ENCODE results near the gene ODAD4.
"Not testable (repeated sequence)": the region's sequence is repeated elsewhere in the genome, so short reads cannot be mapped to it uniquely, and the experiment has no call there.

GRCh38 chr17:42013740-42014139 is 83.3 kb downstream of the ODAD4 start:
- TF ChIP-seq EZH2 (IDR thresholded peaks at IDR 0.05); FOXP2 (optimal IDR thresholded peaks at IDR 0.05; ENCODE audit: control extremely low read depth, extremely low read length, insufficient read depth); POLR2AphosphoS5 (IDR thresholded peaks at IDR 0.05; ENCODE audit: borderline replicate concordance, low read depth, low read length): not testable (repeated sequence)

Measured in SK-N-MC (cell line).